PFSK-1 (cell line): ENCODE measurements around the gene PHACTR3.

Experiments
- FOXP2 ChIP-seq: optimal IDR thresholded peaks from 2 replicates; pipeline ENCODE3; 2011; ENCODE audit warnings: borderline replicate concordance, control low read depth, inconsistent platforms; ENCODE audit not compliant: insufficient read depth; ENCODE audit errors: extremely low read length, extremely low read depth
- POLR2AphosphoS5 ChIP-seq: IDR thresholded peaks from 2 replicates; pipeline ENCODE4 v1.6.1; 2012; ENCODE audit warnings: low read depth, mild to moderate bottlenecking, control low read depth, low read length, moderate library complexity
- SIN3A ChIP-seq: IDR thresholded peaks from 2 replicates; pipeline ENCODE4 v1.6.1; 2012; ENCODE audit warnings: mild to moderate bottlenecking, low read length, moderate library complexity, borderline replicate concordance; ENCODE audit not compliant: insufficient read depth
- TAF1 ChIP-seq: IDR thresholded peaks from 2 replicates; pipeline ENCODE4 v1.6.1; 2012; ENCODE audit warnings: low read length, control low read depth, borderline replicate concordance; ENCODE audit not compliant: insufficient read depth
- TF ChIP-seq, protein P1 (sequence below), 2 experiments: IDR thresholded peaks; 2 replicates each; pipeline versions ENCODE4 v1.6.1 to v1.8.0; 2011 to 2012; ENCODE audit warnings: low read depth in 2 of 2, low read length in 2 of 2, control low read depth in 1 of 2, inconsistent platforms in 1 of 2, mild to moderate bottlenecking in 1 of 2, moderate library complexity in 1 of 2; ENCODE audit not compliant: insufficient read depth in 1 of 2

The PHACTR3 gene

DNA sequence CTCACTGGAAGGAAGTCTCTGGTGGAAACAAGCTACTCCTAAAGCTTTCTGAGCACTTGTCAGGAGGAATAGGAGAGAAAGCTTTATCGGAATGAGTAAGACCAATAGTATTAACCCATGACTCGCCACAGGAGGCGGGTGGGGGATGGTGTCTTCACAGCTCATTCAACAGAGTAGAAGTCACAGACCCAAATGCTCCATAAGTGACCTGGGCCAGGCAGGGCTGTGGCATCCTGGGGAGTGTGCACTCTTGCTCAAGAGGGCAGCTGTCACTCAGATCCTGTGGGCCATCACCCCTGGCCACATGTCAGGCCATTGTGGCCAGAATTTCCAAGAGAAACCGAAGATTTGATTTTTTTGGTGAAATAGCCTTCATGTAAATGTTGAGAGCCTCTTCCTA is 213.1 kb downstream of the PHACTR3 start:
- TF ChIP-seq POLR2AphosphoS5 (no peak), SIN3A (no peak), FOXP2 (no peak), TAF1 (no peak)
- TF ChIP-seq, protein P1, sequence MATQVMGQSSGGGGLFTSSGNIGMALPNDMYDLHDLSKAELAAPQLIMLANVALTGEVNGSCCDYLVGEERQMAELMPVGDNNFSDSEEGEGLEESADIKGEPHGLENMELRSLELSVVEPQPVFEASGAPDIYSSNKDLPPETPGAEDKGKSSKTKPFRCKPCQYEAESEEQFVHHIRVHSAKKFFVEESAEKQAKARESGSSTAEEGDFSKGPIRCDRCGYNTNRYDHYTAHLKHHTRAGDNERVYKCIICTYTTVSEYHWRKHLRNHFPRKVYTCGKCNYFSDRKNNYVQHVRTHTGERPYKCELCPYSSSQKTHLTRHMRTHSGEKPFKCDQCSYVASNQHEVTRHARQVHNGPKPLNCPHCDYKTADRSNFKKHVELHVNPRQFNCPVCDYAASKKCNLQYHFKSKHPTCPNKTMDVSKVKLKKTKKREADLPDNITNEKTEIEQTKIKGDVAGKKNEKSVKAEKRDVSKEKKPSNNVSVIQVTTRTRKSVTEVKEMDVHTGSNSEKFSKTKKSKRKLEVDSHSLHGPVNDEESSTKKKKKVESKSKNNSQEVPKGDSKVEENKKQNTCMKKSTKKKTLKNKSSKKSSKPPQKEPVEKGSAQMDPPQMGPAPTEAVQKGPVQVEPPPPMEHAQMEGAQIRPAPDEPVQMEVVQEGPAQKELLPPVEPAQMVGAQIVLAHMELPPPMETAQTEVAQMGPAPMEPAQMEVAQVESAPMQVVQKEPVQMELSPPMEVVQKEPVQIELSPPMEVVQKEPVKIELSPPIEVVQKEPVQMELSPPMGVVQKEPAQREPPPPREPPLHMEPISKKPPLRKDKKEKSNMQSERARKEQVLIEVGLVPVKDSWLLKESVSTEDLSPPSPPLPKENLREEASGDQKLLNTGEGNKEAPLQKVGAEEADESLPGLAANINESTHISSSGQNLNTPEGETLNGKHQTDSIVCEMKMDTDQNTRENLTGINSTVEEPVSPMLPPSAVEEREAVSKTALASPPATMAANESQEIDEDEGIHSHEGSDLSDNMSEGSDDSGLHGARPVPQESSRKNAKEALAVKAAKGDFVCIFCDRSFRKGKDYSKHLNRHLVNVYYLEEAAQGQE (IDR thresholded peaks at IDR 0.05; ENCODE audit: insufficient read depth in 1 of 2, low read depth in 2 of 2, low read length in 2 of 2), result no peak

DNA sequence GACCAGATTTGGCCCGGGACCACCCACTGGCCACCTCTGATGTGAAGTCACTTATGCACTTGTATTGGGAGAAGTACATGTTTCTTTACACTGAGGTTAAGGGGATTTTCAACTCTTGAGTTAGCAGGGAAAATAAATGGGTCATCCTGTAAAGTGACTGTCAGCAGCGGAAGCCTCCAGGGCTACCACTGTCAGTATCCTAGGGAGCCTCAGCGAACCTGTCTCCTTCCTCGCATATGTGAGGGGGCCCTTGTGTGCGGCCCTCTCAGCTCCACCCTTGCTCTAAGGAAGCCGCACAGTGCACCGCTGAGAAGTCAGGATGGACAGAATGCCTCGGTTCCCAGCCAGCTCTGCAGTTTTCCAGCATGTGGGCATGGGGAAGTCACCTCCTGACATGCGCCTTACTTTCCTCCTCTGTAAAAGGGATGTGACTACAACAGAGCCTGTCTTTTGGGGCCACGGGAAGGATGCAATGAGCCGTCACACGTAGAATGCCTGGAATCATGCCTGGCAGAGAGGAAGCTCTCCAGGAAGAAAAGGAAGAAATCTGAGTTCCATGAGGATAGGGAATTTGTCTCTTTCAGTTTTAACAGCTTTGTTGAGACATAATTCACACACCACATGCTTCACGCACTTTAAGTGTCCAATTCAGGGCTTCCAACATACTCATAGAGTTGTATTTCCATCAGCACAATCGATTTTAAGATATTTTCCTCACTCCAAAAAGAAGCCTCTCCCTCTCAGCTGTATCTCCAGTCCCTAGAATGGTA is 213.7 kb downstream of the PHACTR3 start:
- no peak for TF ChIP-seq FOXP2
- no peak for TF ChIP-seq SIN3A
- TF ChIP-seq, protein P1 (IDR thresholded peaks at IDR 0.05; ENCODE audit: insufficient read depth in 1 of 2, low read depth in 2 of 2, low read length in 2 of 2), result no peak
- TF ChIP-seq TAF1, result no peak
- no peak for TF ChIP-seq POLR2AphosphoS5

DNA sequence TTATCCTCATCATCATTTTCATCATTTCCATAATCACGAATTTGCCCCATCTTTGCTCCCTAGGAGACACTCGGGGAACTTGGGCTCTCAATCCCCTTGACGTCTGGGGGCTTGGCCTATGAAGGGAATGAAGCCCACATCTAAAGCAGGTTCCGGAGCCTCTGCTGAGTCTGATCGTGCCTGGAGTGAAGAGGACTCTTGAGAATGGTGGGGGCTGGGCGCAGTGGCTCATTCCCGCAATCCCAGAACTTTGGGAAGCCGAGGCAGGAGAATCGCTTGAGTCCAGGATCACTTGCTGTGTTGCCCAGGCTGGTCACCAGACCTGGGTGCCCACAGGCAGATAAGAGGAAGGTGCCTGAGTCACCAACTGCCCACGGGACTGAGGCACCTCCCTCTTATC is 214.6 kb downstream of the PHACTR3 start:
- TF ChIP-seq, protein P1 (IDR thresholded peaks at IDR 0.05; ENCODE audit: insufficient read depth in 1 of 2, low read depth in 2 of 2, low read length in 2 of 2), result no peak
- TF ChIP-seq POLR2AphosphoS5 (no peak), FOXP2 (no peak), SIN3A (no peak), TAF1 (no peak)

DNA sequence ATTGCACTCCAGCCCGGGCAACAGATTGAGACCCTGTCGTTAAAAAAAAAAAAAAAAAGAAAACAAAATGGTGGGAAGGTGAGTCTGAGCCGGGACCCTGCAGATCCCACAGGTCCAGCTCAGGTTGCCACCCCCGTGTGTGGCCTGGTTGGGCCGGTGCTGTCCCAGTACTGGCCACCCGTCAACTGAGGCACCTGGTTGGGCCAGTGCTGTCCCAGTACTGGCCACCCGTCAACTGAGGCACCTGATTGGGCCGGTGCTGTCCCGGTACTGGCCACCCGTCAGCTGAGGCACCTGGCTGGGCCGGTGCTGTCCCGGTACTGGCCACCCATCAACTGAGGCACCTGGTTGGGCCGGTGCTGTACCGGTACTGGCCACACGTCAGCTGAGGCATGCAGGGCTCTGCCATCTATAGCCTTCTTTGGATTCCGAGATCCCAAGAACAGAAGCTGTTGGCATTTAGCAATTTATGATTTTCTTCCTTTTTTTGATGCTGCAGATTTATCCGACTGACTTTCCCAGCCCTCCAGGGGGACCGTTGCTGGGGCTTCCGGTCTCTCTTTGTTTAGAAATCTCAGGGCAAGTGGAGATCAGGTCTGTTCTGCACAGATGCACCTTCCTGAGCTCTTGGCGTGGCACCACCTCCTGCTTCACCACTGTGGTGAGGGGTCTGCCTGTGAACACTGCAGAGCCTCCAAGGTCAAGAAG is 215.3 kb downstream of the PHACTR3 start:
- TF ChIP-seq, protein P1 (IDR thresholded peaks at IDR 0.05; ENCODE audit: insufficient read depth in 1 of 2, low read depth in 2 of 2, low read length in 2 of 2), result no peak
- TF ChIP-seq POLR2AphosphoS5 (no peak), TAF1 (no peak)
